Stimulated activated CD4-positive, alpha-beta T cell treated with anti-CD3 and anti-CD28 coated beads, Interleukin-12 subunit alpha, Interleukin-12 subunit beta, amount 100 ng/mL, for 4 hours (primary cell): ENCODE measurements around the gene REEP6.
"Not testable (repeated sequence)": the region's sequence is repeated elsewhere in the genome, so short reads cannot be mapped to it uniquely, and the experiment has no call there.

ENCODE experiments used
- DNase-seq: peaks from one replicate; pipeline ENCODE4 v3.0.0-alpha.2; 2020

REEP6 gene

GRCh38 chr19:1491849-1492170 lies 829 bp downstream of the REEP6 start:
- DNase-seq: no peak

- no peak for DNase-seq
Observed at GRCh38 chr19:1492474-1493006, 1.6 kb downstream of the REEP6 start.

- DNase-seq: no peak
Observed at GRCh38 chr19:1494115-1494815, 3.3 kb downstream of the REEP6 start.

- DNase-seq: no peak
Observed at GRCh38 chr19:1495051-1495798, 4.2 kb downstream of the REEP6 start.

- DNase-seq: no peak
Observed at GRCh38 chr19:1495799-1496713, 5.1 kb downstream of the REEP6 start.

GRCh38 chr19:1496714-1497577 lies 6.0 kb downstream of the REEP6 start:
- DNase-seq: no peak

GRCh38 chr19:1497578-1498235 lies 6.7 kb downstream of the REEP6 start:
- DNase-seq: no peak

- DNase-seq: not testable (repeated sequence)
Observed at GRCh38 chr19:1499231-1499630, 8.2 kb downstream of the REEP6 start.

GRCh38 chr19:1501200-1501595 lies 10.2 kb downstream of the REEP6 start:
- DNase-seq: no peak

- no peak for DNase-seq
Observed at GRCh38 chr19:1502433-1503088, 11.6 kb downstream of the REEP6 start.

GRCh38 chr19:1503089-1503924 lies 12.3 kb downstream of the REEP6 start:
- DNase-seq: peak; percentile 68

GRCh38 chr19:1503925-1504773 lies 13.2 kb downstream of the REEP6 start:
- DNase-seq: no peak

- no peak for DNase-seq
Observed at GRCh38 chr19:1505012-1505411, 14.0 kb downstream of the REEP6 start.

GRCh38 chr19:1505991-1506881 lies 15.3 kb downstream of the REEP6 start:
- DNase-seq: no peak

GRCh38 chr19:1507192-1507660 lies 16.2 kb downstream of the REEP6 start:
- no peak for DNase-seq

- DNase-seq: peak; percentile 86
Observed at GRCh38 chr19:1507763-1508506, 17.0 kb downstream of the REEP6 start.

- DNase-seq: no peak
Observed at GRCh38 chr19:1508507-1508856, 17.5 kb downstream of the REEP6 start.
